ENCODE data around the gene ITCH.
"Not testable (repeated sequence)": the region's sequence is repeated elsewhere in the genome, so short reads cannot be mapped to it uniquely, and the experiment has no call there.

The ITCH gene

DNA sequence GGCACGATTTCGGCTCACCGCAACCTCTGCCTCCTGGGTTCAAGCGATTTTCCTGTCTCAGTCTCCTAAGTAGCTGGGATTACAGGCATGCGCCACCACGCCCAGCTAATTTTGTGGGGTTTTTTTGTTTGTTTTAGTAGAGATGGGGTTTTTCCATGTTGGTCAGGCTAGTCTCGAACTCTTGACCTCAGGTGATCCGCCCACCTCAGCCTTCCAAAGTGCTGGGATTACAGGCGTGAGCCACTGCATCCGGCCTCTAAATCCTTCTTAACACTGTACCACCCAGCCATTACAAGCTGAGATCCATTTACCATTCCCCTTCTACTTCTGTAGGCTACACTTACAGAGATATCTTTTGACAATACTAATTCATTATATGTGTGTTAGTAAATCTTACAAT is 51.5 kb downstream of the ITCH start:
- not testable (repeated sequence) for DNase-seq (ENCODE audit: low read depth in 2 of 2)

DNA sequence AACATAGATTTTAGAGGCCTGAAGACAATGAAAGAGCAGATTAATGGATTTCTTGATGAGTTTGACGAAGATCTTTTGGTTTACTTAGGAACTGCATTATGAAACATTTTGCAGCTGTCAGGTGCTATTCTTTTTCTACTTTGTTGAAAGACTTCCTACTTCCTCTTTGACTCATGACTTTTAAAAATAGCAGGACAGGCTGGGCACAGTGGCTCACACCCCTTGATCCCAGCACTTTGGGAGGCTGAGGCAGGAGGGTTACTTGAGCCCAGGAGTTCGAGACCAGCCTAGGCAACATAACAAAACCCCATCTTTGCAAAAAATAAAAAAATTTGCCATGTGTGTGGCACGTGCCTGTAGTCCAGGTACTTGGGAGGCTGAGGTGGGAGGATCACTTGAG is 52.0 kb downstream of the ITCH start:
- DNase-seq (ENCODE audit: low read depth in 2 of 2), result no peak

DNA sequence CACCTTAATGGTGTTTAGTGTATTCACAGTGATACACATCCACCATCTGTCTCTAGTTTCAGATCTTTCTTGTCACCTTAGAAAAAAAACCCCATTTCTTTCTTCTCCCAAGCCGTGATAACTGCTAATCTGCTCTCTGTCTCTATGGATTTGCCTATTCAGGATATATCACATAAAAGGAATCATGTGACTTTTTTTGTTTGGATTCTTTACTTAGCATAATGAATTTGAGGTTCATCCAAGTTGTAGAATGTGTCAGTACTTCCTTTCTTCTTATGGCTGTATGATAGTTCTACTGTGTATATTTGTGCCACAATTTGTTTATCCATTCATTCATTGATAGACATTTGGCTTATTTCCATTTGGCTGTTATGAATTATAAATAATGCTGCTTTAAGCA is 57.1 kb downstream of the ITCH start:
- no peak for DNase-seq (ENCODE audit: low read depth in 2 of 2)

DNA sequence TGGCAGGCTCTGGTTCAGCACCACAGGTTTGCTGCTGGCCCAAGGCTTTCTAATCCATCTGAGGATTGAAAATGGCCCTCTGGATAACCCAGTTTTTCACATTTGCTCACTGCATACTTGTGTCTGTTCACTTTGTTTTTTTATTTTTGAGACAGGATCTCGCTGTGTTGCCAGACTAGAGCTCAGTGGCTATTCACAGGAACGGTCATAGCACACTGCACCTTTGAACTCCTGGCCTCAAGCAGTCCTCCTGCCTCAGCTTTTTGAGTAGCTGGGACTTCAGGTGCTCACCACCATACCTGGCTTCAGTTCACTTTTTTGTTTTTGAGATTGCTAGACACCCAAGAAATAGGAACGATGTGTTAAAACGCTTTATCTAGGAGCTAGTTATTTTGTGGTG is 57.9 kb downstream of the ITCH start:
- DNase-seq (ENCODE audit: low read depth in 2 of 2), result no peak

DNA sequence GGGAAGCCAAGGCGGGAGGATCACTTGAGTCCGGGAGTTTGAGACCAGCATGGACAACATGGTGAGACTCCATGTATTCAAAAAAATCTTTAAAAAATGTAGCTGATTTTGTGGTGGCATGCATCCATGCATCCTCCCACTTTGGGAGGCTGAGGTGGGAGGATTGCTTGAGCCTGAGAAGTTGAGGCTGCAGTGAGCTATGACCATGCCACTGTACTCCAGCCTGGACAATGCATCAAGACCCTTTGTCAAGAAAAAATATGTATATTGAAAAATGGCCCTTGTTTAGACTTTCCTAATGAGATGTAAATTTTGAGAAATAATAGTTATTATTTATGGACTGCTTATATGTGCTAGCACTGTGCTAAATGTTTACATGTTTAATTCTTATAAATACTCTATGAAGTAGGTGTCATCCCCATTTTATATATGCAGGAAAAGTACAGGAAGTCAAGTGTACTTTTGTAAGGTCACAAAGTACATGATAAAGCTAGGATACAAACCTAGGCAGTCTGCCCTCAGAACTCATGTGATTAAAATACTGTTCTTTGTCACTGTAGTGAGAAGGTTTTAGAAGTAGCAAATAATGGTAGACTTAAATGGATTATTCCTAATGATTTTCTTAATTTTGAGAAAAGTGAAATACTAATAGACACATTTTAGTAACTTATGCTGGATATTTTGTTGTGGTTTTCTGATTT is 58.8 kb downstream of the ITCH start:
- DNase-seq (ENCODE audit: low read depth in 2 of 2), result no peak

DNA sequence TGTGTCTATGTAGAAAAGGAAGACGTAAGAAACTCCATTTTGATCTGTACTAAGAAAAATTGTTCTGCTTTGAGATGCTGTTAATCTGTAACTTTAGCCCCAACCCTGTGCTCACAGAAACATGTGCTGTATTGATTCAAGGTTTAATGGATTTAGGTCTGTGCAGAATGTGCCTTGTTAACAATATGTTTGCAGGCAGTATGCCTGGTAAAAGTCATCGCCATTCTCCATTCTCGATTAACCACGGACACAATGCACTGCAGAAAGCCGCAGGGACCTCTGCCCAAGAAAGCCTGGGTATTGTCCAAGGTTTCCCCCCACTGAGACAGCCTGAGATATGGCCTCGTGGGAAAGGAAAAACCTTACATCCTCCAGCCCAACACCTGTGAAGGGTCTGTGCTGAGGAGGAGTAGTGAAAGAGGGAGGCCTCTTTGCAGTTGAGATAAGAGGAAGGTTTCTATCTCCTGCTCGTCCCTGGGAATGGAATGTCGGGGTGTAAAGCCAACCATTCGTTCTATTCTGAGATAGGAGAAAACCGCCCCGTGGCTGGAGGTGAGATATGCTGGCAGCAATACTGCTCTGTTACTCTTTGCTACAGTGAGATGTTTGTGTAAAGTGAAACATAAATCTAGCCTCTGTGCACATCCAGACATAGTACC is 62.1 kb downstream of the ITCH start:
- DNase-seq (ENCODE audit: low read depth in 2 of 2), result not testable (repeated sequence)

DNA sequence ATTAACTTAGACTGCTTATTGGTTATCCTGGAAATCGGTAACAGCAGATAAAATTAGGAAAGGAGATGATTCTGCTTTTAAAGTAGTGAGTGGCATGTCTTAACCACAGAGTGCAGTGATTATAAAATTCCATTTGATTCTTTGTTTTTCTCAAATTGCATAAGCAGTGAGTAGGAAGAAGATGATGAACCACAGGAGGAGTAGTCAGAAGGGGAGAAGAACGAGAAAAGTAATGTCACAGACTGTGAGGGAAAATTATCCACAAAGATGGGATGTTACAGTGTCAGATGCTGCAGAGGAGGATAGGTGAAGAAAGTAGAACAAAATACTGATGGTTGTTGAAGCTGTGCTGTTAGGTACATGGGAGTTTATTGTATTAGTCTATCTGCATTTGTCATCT is 63.0 kb downstream of the ITCH start:
- DNase-seq (ENCODE audit: low read depth in 2 of 2), result no peak

DNA sequence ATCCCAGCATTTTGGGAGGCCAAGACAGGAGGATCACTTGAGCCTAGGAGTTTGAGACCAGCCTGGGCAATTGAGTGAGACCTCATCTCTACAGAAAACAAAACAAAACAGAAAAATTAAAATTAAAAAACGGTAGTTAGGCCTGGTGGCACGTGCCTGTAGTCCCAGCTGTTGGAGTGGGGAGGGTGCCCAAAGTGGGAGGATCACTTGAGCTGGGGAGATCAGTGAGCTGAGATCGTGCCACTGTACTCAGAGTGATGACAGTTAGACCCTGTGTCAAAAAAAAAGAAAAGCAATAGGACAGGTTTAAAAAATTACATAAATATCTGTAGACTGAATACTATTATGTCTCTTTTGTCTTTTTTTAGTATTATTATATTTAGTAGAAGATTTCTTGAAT is 64.3 kb downstream of the ITCH start:
- no peak for DNase-seq (ENCODE audit: low read depth in 2 of 2)

DNA sequence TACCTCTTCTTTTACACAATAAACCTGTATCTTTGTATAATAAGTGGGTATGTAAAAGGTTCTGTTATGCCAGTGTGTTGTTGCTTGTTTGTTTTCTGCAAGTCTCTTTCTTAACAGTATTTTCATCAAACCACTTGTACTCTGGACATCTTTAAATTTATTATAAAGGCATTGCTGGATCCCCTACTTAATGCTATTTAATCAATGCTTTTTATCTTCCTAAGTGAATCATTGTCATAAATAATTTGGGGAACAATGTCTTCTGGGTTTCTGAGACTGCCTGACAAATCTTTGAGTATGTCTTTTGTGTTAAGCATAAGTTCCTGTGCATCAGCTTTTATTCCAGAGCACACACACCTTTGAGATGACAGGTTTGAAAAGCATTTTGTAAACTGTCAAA is 64.7 kb downstream of the ITCH start:
- DNase-seq (ENCODE audit: low read depth in 2 of 2), result no peak

DNA sequence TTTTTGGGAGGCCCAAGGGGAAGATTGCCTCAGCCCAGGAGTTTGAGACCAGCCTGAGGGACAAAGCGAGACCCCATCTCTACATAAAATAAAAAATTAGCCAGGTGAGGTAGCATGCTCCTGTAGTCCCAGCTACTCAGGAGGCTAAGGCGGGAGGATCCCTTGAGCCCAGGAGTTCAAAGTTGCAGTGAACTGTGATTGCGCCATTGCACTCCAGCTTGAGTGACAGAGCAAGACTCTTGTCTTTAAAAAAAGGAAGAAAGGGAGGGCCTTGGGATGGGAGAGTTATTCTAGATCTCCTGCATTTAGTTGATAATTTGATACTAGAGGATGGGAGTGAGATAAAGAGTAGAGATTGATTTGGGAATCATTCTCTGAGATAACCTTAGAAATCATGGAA is 68.1 kb downstream of the ITCH start:
- DNase-seq (ENCODE audit: low read depth in 2 of 2), result no peak

DNA sequence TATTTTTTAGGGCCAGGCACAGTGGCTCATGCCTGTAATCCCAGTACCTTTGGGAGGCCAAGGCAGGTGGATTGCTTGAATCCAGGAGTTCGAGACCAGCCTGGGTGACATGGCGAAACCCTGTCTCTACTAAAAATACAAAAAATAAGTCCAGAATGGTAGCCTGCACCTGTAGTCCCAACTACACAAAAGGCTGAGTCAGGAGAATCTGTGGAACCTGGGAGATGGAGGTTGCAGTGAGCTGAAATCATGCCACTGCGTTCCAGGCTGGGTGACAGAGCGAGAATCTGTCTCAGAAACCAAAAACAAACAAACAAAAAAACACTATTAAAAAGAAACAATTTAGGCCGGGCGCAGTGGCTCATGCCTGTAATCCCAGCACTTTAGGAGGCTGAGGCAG is 69.6 kb downstream of the ITCH start:
- DNase-seq (ENCODE audit: low read depth in 2 of 2), result not testable (repeated sequence)

DNA sequence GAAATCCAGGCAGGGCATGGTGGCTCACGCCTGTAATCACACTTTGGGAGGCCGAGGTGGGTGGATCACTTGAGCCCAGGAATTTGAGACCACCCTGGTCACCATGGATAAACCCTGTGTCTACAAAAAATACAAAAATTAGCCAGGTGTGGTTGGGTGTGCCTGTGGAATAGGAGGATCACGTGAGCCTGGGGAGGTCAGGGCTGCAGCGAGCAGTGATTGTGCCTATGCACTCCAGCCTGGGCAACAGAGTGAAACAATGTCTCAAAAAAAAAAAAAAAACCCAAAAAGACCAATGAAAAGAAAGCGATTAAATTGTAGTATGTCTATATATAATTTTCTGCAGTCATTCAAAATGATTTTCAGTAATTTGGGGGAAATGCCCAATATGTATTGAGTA is 70.3 kb downstream of the ITCH start:
- DNase-seq (ENCODE audit: low read depth in 2 of 2), result no peak

DNA sequence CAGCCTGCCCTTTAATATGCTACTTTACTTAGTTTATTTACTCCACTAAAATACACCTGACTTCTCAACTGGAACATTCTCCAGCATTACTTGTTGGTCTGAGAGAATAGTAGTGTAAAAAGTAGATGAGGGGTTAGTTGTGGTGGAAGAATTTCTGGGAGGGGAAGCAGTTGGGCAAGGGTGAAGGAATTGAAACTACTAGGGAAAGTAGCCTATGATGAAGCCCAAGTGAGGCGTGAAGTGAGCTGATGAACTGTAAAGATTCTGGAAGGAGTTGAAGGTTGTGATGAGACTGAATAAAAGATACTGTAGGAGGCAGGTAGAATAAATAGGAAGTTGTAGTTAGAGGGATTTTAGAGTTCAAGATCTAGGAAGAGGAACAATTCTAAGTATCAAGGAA is 72.5 kb downstream of the ITCH start:
- no peak for DNase-seq (ENCODE audit: low read depth in 2 of 2)

DNA sequence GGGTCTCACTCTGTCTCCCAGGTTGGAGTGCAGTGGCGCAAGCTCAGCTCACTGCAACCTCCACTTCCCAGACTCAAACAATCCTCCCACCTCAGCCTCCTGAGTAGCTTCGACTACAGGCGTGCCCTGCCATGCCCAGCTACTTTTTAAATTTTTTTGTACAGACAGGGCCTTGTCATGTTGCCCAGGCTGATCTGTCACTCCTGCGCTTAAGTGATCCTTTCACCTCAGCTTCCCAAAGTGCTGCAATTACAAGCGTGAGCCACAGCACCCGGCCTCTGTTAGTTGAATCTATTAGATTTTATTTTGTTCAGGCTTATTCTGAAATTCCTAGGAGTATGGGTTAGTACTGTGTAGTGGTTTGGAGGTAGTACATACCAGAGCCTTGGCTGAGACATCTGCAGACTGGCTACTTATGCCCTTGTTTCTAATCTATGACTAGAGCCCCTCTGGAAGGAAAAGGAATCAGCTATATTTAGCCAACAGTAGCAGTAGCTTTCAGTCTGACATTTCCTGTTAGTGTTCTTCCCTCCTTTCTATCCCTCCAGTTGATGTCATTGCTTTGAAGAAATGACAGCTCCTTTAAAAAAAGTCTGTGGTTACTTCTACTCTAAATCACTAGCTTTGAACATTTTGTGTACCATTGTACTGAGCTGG is 74.4 kb downstream of the ITCH start:
- no peak for DNase-seq (ENCODE audit: low read depth in 2 of 2)

DNA sequence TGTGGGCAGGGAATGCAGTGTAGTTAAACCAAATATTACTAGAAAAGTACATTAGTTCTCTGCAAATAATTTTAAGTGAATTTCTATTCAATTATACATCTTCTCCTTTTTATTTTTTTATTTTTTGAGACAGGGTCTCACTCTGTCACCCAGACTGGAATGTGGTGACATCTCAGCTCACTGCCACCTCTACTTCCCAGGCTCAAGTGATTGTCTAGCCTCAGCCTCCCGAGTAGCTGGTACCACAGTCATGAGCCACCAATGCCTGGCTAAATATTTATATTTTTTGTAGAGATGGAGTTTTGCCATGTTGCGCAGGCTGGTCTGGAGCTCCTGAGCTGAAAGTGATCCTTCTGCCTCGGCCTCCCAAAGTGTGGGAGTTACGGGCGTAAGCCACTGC is 76.1 kb downstream of the ITCH start:
- no peak for DNase-seq (ENCODE audit: low read depth in 2 of 2)

DNA sequence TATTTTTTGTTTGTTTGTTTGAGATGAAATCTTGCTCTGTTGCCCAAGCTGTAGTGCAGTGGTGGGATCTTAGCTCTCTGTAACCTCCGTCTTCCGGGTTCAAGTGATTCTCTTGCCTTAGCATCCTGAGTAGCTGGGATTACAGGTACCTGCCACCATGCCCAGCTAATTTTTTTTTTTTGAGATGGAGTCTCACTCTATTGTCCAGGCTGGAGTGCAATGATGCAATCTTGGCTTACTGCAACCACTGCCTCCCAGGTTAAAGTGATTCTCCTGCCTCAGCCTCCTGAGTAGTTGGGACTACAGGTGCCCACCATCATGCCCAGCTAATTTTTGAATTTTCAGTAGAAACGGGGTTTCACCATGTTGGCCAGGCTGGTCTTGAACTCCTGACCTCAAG is 78.3 kb downstream of the ITCH start:
- not testable (repeated sequence) for DNase-seq (ENCODE audit: low read depth in 2 of 2)

DNA sequence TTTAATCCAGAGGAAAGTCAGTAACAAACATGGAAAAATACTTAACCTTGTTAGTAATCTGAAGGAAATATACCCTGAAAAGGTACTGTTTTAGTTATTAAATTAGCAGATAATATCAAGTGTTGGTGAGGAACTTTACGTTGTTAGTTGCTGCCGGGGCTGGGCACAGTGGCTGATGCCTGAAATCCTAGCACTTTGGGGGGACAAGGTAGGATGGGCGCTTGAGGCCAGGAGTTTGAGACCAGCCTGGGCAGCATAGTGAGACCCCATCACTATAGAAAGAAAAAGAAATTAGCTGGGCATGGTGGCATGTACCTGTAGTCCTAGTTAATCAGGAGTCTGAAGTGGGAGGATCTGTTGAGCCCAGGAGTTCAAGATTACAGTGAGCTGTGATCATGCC is 80.5 kb downstream of the ITCH start:
- DNase-seq (ENCODE audit: low read depth in 2 of 2), result no peak

DNA sequence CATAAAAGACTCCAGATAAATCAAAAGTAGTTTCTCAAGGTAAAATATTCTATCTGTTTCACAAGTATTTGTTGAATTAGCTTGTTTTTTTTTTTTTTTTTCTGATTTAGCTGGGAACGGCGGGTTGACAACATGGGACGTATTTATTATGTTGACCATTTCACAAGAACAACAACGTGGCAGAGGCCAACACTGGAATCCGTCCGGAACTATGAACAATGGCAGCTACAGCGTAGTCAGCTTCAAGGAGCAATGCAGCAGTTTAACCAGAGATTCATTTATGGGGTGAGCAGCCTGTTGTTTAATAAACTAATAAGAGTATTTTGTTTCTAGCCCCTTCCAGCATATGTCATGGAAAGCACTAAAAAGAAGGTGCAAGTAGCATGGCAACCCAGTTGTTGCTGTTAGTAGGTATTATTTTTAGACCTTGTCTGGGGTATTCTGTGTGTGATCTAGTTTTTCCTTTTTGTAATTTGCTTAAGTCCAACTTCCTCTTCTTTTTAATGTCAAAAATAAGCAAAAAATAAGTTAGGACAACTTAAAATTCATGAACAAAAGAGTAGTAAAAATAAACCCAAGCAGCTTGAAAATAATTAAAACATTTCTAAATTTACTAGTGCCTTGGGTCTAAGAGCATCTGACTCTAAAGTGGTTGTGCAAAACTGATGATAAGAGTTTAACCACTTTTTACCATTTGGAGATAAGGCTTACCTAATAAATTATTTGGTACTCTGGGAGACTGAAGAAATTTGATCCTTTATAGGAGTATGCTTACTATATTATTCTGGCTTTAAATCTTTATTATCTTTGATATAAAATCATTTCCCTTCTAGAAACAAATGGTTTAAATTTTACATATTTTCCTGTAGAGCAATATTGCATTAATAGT is 82.3 kb downstream of the ITCH start:
- DNase-seq (ENCODE audit: low read depth in 2 of 2), result no peak

DNA sequence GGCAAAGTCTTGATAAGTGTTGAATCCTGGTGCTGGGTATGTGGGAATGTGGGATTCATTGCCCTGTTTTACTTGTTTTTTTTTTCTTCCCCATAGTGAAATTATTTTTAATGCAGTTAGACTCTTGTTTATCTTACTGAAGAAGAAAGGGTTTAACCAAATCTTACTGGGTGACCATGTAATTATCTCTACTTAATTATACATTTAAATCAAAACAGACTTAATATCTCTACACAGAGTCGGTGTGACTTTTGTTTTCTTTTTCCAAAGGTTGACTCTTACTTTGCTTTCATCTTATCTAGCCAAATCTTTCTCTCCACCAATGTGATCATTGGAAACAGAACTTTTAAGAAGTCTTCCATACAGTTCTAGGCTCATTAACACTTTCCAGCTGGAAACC is 85.4 kb downstream of the ITCH start:
- DNase-seq (ENCODE audit: low read depth in 2 of 2), result no peak

DNA sequence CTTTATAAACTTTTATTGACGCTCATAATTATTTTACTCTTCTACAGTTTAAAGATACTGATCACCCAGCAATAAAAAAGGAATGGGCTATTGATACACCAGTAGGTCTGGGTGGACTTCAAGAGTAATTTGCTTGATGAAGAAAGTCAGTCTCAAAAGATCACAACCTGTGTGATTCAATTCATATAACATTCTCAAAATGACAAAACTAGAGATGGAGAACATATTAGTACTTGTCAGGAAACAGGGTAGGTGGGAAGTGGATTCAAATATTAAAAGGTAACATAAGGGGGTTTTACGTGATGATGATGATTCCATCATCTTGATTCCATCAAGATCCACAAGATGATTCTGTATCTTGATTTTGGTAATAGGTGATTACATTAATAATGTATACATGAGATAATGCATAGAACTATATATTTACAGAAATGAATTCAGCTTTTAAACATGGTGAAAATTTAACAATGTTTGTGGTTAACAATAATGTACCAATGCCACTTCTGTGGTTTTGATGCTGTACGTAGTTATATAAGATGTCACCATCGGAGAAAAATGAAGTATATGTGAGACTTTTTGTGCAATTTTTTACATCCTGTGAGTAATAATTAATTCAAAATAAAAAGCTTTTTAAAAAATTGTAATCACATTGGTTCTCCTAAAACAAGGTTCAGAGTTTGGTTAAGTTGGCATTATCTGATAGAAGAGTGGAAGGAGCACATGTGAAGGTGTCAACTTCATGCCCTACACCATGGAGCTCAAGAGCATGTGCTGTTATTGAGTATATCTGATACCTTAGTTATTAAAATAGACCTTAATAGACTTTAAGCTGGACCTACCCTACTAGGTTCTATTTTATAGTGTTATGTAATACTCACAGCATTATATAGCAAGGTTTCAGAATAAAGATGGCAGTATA is 86.9 kb downstream of the ITCH start:
- no peak for DNase-seq (ENCODE audit: low read depth in 2 of 2)

DNA sequence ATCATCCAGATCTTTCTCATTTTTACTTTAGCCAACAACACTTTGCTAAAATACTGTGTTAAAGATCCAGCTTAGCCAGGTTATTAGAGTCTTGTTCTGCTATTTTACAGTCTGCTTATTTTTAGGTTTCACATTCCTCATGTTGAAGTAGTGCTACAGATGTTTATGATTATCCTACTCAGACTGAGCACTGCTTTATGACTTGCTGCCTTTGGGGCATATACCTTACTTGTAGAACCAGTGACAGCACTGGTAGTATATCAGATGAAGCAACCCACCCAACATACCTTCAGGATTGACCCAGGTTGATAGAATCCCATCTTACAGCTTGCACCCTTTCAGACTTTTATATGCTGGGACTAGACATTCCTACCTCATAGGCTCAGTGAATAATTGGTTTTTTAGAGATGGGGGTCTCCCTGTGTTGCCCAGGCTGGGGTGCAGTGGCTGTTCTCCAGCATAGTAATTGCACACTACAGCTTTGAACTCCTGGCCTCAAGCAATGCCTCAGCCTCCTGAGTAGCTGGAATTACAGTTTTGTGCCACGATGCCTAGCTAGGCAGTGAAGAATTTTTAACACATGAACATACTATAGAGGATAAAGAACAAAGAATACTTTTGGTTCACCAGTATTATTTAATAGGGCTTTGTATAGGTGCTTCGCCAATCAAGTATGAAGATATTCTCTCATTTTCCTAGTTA is 89.4 kb downstream of the ITCH start:
- DNase-seq (ENCODE audit: low read depth in 2 of 2), result no peak
